Neural cell (in vitro differentiated cells): ENCODE measurements around the gene ULBP2.

Source experiments
- CTCF ChIP-seq: fragments of 450-650 bp; IDR thresholded peaks from 2 replicates; pipeline ENCODE4 v1.5.1; 2014; ENCODE audit warnings: antibody characterized with exemption, mild to moderate bottlenecking, moderate library complexity; ENCODE audit not compliant: poor library complexity, severe bottlenecking
- EP300 ChIP-seq: fragments of 450-650 bp; conservative IDR thresholded peaks from 2 replicates; pipeline ENCODE4 v1.6.1; 2014; ENCODE audit warnings: antibody characterized with exemption, mild to moderate bottlenecking, moderate library complexity; ENCODE audit not compliant: poor library complexity, severe bottlenecking
- EZH2 ChIP-seq: fragments of 200-600, 300-800 bp; shearing (Covaris generic), sonication (generic); IDR thresholded peaks from 2 replicates; pipeline ENCODE4 v1.6.1; 2014; ENCODE audit warnings: antibody characterized with exemption, low read length, borderline replicate concordance, mild to moderate bottlenecking; ENCODE audit not compliant: insufficient read depth, poor library complexity, severe bottlenecking
- POLR2AphosphoS5 ChIP-seq: IDR thresholded peaks from 2 replicates; pipeline ENCODE4 v1.6.1; 2012
- RAD21 ChIP-seq: fragments of 450-650 bp; conservative IDR thresholded peaks from 2 replicates; pipeline ENCODE4 v1.6.1; 2014; ENCODE audit warnings: antibody characterized with exemption, mild to moderate bottlenecking, moderate library complexity

DNA sequence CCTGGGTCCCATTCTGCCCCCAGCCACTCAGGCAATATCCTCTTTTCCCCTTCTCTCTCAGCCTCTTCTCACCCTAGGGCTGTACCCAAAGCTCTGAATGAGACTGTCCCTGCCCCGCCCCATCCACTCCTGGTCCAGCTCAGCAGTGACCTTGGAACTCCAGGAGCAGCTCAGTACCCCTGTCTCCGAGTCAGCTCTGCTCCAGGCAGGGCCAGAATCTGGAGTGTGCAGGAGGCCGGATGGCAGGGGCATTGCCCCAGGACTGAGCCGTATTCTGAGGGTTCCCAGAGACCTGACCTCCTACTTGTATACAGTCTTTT lies 16.9 kb upstream of the ULBP2 start:
- TF ChIP-seq CTCF (no peak), EZH2 (no peak), EP300 (no peak), POLR2AphosphoS5 (no peak), RAD21 (no peak)
